Non-pigmented ciliary epithelial cell (primary cell): Measurements from ENCODE around the gene CPT1B.
"Not testable (repeated sequence)": the region's sequence is repeated elsewhere in the genome, so short reads cannot be mapped to it uniquely, and the experiment has no call there.

Source experiments
- DNase-seq: peaks from one replicate; pipeline ENCODE4 v3.0.0-alpha.2; 2010; ENCODE audit warnings: low read depth

CPT1B gene

GRCh38 chr22:50527921-50528681 is 50.1 kb downstream of the CPT1B start:
- DNase-seq, result no peak

GRCh38 chr22:50526834-50527801 is 51.1 kb downstream of the CPT1B start:
- DNase-seq, result no peak

- no peak for DNase-seq
Observed at GRCh38 chr22:50526108-50526833, 52.0 kb downstream of the CPT1B start.

- no peak for DNase-seq
Observed at GRCh38 chr22:50525858-50526107, 52.4 kb downstream of the CPT1B start.

- DNase-seq, result peak; percentile 82
Observed at GRCh38 chr22:50525104-50525857, 52.9 kb downstream of the CPT1B start, which contains the start of gene SCO2. SCO2 (minus strand) TSS chr22:50525598; CDS start chr22:50524411, 1,187 bp downstream.

- DNase-seq, result no peak
Observed at GRCh38 chr22:50524676-50525103, 53.5 kb downstream of the CPT1B start.

GRCh38 chr22:50523806-50524675 is 54.2 kb downstream of the CPT1B start:
- no peak for DNase-seq

- DNase-seq, result no peak
Observed at GRCh38 chr22:50523458-50523805, 54.8 kb downstream of the CPT1B start.

GRCh38 chr22:50522806-50523438 is 55.3 kb downstream of the CPT1B start:
- DNase-seq, result no peak

GRCh38 chr22:50522208-50522805 is 55.9 kb downstream of the CPT1B start:
- DNase-seq, result no peak

- no peak for DNase-seq
Observed at GRCh38 chr22:50521710-50522109, 56.5 kb downstream of the CPT1B start.

GRCh38 chr22:50520826-50521453 is 57.3 kb downstream of the CPT1B start:
- no peak for DNase-seq

- not testable (repeated sequence) for DNase-seq
Observed at GRCh38 chr22:50520184-50520583, 58.0 kb downstream of the CPT1B start.

- DNase-seq, result no peak
Observed at GRCh38 chr22:50519151-50519550, 59.1 kb downstream of the CPT1B start.
